8988T (cell line): Measurements from ENCODE around the gene ZDHHC23.

Experiments
- DNase-seq: peaks from one replicate; pipeline ENCODE4 v3.0.0; 2011

The ZDHHC23 gene

GRCh38 chr3:113947372-113948014 lies at the start of gene ZDHHC23:
ZDHHC23 (plus strand) TSS chr3:113948013; CDS start chr3:113948803, 790 bp downstream.
- DNase-seq = peak; percentile 81

DNA sequence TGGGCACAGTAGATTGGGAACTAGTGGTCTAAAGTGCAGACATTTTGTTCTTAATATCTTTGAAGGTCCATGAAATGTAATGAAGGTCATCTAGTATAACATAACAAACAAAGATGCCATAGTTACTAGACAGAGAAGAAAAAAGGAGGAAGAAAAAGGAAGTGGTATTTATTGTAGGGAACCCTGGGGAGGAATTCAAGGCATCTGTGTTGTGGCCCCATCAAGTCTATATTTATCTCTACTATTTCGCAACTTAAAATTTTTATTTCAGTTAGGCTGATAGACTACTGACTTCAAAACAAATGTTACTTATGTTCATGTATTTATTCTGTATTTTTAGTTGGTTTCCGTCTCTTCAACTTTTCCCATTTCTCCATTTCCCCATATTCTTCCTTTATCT lies 48.9 kb upstream of the ZDHHC23 start:
- no peak for DNase-seq

- DNase-seq = no peak
Measured at GRCh38 chr3:113906568-113907140, 41.2 kb upstream of the ZDHHC23 start.

DNA sequence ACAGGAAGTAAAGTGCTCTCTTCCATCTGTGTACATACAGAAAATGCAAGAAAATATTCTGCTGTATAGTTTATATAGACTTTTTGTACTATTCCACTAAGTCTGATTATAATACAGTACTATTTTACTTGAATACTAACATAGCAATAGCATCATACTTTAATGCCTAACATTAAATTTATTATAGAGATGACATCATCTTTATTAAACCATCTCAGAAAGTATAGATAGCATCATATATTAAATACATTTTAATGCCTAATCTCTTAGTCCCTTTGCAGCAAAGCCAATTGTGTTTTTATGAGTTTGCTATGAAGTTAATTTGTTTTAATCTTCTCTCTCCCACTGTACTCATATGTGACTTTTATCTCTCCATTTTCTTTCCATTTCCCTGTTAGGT lies 39.7 kb upstream of the ZDHHC23 start:
- DNase-seq = no peak

DNA sequence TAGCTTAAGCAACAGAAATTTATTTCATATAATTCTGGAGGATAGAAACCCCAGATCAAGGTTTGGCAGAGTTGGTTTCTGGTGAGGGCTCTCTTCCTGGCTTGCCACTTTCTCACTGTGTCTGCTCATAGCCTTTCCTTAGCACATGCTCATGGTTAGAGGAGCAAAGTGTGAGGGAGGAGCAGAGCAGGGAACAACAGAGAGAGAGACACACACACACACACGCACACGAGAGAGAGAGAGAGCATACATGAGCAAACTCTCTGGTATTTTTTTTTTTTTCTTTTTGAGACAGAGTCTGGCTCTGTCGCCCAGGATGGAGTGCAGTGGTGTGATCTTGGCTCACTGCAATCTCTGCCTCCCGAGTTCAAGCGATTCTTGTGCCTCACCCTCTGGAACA lies 36.8 kb upstream of the ZDHHC23 start:
- DNase-seq = no peak

GRCh38 chr3:113912552-113913236 lies 35.1 kb upstream of the ZDHHC23 start:
- DNase-seq = peak; percentile 11

DNA sequence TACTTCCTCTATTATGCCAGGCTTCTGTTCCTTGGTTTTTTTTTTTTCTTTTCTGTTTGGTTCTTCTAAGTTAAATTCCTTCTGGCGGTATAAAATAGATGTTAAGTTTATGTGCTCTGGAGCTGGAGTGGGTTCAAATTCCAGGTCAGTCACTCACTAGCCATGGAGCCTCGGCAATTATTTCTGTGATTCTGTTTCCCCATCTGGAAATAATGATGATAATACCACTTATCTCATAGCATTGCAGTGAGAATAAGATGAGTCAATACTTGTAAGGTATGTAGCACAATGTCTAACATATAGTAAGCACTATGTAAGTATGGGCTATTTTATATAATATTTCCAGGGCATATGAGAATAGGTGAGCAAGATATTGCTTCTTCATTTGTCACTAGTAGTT lies 33.2 kb upstream of the ZDHHC23 start:
- DNase-seq = no peak

GRCh38 chr3:113927556-113927955 lies 20.3 kb upstream of the ZDHHC23 start:
- no peak for DNase-seq

DNA sequence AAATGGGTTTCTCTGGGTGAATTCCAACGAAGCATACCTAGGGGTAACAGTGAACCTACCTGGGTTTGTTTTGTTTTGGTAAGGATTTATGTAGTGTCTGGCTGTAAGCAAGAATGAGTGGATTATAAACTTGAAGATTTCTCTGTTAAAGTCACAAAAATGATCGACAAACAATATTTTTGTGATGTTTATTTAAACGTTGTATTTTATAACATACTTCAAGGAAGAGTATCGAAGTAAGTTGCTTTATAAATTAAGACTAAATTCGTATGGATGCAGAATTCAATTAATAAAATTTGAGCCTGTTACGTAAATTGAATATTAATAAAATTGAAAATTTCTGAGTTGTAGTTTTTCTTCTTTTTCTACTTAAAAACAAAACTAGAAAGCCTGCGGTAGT lies 982 bp upstream of the ZDHHC23 start:
- no peak for DNase-seq

GRCh38 chr3:113948015-113948917 lies 453 bp downstream of the ZDHHC23 start:
- DNase-seq = peak; percentile 54

DNA sequence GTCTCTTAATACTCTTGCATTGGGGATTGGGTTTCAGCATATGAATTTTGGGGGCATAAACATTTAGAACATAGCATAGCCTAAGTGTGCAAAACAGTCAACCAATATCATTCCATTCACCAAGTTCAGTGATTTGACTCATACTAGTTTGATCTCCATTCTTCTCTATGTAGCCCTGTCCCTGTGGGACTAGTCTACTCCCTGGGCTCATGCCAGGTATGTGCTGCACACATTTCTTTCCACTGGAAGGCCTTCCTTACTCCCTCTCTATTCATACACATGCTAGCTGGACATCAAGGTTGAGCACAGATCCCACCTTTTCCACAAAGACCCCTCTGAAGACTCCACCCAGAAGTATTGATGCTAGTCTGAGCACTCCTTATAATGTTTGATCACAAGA lies 5.1 kb downstream of the ZDHHC23 start:
- no peak for DNase-seq

GRCh38 chr3:113953677-113954076 lies 5.9 kb downstream of the ZDHHC23 start:
- no peak for DNase-seq

DNA sequence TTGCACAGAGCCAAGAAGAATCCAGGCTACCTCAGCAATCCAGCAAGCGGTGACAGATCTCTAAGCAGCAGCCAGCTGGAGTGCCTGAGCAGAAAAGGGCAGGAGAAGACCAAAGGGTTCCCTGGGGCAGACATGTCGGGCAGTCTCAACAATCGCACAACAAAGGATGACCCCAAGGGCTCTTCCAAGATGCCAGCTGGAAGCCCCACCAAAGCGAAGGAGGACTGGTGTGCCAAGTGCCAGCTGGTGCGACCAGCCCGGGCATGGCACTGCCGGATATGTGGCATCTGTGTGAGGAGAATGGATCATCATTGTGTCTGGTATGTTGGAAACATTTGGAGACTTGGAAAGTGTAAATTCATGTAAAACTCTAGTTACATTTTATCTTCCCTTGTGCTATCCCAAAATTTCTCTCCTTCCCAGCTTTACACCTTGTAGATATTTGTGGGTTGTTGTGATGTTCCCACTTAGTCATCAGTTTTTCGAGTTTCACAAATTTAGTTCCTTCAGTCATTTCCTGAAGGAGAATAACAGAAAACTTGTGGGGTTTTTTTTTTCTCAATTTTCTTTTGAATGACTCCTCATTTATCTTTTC lies 6.4 kb downstream of the ZDHHC23 start:
- no peak for DNase-seq

GRCh38 chr3:113963879-113964278 lies 16.1 kb downstream of the ZDHHC23 start:
- DNase-seq = no peak

GRCh38 chr3:113966172-113966571 lies 18.4 kb downstream of the ZDHHC23 start:
- DNase-seq = no peak

GRCh38 chr3:113968986-113969385 lies 21.2 kb downstream of the ZDHHC23 start:
- no peak for DNase-seq

DNA sequence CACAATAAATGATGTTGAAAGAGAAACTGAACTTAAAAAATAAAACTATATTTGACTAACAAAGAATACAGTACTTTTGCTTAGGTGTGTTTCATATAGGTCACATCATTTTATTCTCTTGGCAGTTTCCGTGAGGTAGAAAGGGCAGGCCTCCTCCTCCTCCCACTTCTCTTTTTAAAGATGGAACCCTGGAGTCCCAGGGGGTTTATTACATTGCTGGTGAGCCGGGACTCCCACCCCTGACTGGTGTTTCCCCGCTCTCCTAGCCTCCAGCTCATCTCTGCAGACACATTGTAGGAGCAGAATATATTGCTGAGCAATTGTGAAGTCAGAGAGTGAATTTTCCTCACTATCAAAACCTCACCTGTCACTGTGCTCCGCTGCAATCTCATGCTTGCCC lies 30.0 kb downstream of the ZDHHC23 start:
- DNase-seq = no peak

DNA sequence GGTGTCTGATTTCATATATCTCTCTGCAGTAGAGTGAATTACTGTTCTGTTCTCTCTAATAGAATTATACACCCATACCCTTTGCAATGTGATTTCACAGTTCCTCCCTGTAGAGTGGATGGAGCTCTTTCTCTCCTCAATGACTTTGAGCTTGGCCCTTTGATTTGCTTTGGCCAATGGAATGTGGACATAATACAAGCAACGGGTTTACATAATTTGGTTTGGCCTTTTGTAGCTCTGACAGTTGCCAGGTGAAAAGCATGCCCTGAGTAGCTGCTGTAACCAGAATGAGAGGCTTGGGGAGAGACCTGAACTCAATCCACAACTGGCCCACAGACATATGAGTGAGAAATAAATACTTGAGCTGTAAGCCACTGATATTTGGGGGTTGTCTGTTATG lies 32.1 kb downstream of the ZDHHC23 start:
- DNase-seq = no peak

- DNase-seq = no peak
Measured at GRCh38 chr3:113981803-113982202, 34.0 kb downstream of the ZDHHC23 start.

DNA sequence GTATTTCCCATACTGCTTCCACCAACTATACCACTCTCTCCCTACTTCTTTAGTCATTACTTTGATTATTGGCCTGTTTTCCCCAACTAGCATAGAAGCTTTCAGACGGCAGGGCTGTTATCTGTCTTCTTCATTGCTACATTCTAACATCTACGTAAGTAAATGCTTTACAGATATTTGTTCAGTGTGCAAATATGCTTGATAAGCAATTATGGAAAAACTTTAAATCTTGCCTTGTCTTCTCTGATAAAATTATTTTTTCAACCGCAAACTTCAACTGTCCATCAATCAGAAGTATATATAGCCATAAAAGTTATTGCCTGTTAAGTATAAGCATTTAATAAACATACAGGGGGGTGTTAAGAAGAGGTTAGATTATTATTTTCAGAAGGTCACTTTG lies 35.7 kb downstream of the ZDHHC23 start:
- no peak for DNase-seq

DNA sequence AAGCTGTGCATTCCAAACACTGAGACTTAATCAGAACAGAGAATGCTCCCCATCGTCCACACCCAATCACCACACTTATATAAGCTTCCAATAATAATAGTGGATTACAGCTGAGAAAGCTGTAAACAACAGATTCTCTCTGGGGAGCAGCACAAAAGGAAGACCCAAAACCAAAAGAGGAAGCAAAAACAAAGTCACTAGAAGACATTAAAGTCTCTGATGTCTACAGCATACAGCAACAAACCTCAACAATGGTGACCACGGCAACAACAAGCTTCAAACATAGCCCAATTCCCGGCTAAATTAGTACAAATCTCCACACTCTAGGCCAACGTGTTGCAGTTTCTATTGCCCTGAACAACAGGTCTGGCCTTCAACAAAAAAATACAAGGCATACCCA lies 37.7 kb downstream of the ZDHHC23 start:
- no peak for DNase-seq

DNA sequence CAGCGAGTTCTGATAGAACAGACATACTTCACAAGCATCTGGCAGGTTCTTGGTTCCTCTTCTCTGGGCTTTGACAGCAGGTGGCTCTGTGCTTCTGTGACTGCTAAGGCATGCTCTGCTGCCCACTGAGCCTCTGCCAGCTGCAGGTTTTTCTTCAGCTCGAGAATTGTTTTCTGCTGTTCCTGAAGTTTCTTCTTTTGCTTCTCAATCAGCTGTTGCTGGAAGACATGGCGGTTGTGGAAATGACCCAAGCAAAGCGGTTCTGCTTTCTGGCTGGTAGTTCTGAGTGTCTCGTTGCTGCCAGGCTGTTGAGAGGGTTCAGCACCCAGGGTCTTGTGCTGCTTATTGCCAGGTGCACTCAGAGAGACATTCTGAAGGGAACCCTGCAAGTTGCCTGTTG lies 57.7 kb downstream of the ZDHHC23 start:
- no peak for DNase-seq
